HG03442 (cell line): ENCODE results near the gene HES5.

Experiments used
- ATAC-seq: cut with Tn5 transposase; IDR thresholded peaks from one replicate; pipeline ENCODE4 v1.9.1; 2021; ENCODE audit warnings: mild to moderate bottlenecking, moderate library complexity; ENCODE audit not compliant: unreplicated experiment

Gene HES5

DNA sequence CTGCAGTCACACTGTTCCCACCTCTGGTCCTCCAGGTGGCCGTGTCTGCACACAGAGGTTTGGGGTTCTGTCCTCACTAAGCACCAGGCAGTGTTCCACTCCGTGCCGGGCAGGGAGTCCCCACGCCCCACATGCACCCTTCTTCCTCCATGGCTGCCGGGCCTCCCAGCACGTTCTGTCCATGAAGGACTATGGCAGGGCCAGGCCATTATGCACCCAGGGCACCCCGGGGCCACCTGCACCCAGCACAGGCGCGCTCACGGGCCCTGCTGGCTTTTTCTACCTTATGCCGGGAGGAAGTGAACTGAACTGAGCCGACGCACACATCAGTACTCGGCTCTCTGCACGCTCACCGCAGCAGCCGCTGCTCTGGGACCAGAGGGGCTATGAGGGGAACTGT is 13.9 kb downstream of the HES5 start:
- no peak for ATAC-seq

GRCh38 chr1:2515763-2516080 is 14.3 kb downstream of the HES5 start:
- ATAC-seq = no peak

- ATAC-seq = no peak
These were observed 14.9 kb downstream of the HES5 start for GRCh38 chr1:2514863-2515762.

DNA sequence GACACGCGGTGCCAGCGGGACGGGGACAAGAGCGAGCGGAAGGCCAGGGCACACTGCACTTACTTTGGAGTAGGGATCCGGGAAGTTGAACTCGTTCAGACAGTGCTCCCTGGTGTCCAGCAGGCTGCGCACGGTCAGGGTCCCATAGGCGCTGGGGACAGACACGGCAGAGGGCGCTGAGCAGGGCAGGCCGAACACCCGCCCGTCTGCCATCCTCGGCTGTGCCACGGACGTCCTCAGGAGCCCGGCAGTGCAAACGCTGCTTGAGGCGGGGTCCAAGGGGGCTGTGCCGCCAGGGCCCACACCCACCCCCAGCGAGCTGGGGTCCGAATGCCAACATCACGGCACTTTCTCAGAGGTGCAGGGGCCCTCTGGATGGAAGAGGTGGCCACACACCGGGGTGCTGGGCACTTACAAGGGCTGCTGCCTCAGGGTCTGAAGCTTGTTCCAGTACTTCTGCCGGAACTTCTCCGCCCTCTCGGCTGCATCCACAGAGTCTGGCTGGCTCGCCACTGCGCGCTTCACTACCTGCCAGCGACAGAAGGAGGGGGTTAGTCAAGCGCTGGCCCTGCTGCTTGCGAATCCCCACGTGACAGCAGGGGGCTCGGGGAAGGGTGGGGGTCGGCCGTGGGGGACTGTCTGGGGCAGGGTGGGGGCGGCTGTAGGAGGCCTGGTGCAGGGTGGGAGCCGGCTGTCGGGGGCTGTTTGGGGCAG is 16.0 kb downstream of the HES5 start:
- ATAC-seq = no peak

GRCh38 chr1:2512862-2513421 is 17.1 kb downstream of the HES5 start:
- ATAC-seq = no peak

GRCh38 chr1:2510366-2511155 is 19.5 kb downstream of the HES5 start:
- ATAC-seq = no peak

GRCh38 chr1:2509589-2509988 is 20.5 kb downstream of the HES5 start:
- ATAC-seq = no peak

GRCh38 chr1:2508751-2509150 is 21.3 kb downstream of the HES5 start:
- ATAC-seq = no peak

- ATAC-seq = no peak
These were observed 21.9 kb downstream of the HES5 start for GRCh38 chr1:2508180-2508579.

- no peak for ATAC-seq
These were observed 22.3 kb downstream of the HES5 start for GRCh38 chr1:2507744-2508155.

- no peak for ATAC-seq
These were observed 23.0 kb downstream of the HES5 start for GRCh38 chr1:2506901-2507565.

GRCh38 chr1:2506007-2506860 is 23.8 kb downstream of the HES5 start:
- no peak for ATAC-seq

DNA sequence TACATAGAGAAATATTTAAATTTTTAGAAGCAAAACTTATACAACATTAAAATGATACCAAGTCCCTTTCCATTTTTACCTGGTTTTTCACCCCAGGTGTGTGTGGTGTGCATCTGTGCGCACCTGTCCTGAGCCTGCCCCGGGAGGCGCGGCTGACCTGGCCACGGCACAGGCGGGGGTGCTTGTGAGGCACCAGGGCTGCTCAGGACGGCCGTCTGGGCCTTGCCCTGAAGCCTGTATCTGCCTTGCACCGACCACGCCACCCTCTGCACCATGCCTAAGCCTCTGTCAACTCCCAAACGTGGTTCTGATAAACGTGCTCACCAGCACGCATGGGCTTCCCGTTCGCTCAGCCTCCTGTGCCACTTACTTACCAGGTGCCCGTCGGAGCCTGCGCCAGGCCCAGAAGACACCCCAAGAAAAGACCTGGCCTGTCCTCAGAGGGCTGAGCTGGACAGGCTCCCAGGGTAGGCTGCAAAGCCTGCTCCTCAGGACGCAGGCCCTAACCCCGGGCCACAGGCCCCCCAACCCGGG is 24.5 kb downstream of the HES5 start:
- no peak for ATAC-seq

DNA sequence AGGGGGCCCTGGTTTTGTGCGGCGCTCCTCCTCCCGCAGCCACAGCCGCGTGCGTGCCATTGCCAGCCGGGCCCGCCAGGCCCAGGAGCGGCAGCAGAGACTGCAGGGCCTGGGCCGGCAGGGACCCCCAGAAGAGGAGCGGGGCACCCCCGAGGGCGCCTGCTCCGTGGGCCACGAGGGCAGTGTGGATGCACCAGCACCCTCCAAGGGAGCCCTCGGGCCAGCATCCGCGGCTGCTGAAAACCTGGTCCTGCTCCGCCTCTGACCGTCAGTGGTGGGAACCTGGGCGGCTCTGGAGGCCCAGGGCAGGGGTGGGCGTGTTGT is 25.2 kb downstream of the HES5 start:
- no peak for ATAC-seq

- no peak for ATAC-seq
These were observed 25.7 kb downstream of the HES5 start for GRCh38 chr1:2504225-2504948.

- ATAC-seq = no peak
These were observed 26.4 kb downstream of the HES5 start for GRCh38 chr1:2503554-2504224.

DNA sequence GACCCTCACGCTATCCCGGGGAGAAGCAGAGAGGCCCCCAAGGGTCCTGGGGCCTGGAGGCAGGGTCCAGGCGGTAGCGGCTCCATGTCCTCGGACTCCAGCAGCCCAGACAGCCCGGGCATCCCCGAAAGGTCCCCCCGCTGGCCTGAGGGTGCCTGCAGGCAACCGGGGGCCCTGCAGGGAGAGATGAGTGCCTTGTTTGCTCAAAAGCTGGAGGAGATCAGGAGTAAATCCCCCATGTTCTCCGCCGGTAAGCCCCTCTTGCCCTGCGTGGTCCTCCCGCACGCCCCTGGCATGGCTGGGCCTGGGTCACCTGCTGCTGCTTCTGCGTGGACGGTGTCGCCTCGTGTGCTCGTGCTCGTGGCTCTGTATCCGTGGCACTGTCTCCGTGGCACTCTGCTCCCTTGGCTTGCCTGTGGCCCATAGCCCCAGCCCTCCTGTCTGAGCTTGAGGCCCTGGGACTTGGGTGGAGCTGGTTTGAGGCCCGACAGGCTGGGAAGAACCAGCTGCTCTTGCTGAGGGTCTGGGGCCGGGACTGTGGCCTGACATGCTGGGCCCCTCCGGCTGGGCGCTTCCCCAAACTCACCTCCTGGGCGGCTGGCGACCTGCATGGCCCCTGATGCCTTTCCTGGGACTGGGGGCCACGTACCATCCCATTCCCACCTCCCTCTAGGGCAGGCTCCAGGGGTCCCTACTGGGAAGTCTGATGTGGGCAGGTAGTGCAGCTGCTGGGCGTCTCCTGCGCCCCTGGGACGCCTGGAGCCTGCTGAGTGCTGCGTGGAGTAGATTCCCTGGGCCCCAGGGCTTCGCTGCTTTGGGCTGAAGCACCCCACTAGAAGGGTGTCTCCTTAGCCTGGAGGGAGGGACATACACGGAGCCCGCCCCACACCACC is 27.2 kb downstream of the HES5 start:
- no peak for ATAC-seq
